Measurements from ENCODE around the gene CSNK1D.

The CSNK1D gene

GRCh38 chr17:82246040-82246364, 27.5 kb downstream of the CSNK1D start:
- no peak for DNase-seq (ENCODE audit: low read depth, low spot score)
- H3K4me3 ChIP-seq (ENCODE audit: low read length): no peak overlapping the region

GRCh38 chr17:82245134-82246039, 28.1 kb downstream of the CSNK1D start:
- no peak for DNase-seq (ENCODE audit: low read depth, low spot score)
- no peak overlapping the region for H3K4me3 ChIP-seq (ENCODE audit: low read length)

GRCh38 chr17:82244413-82245133, 28.9 kb downstream of the CSNK1D start:
- DNase-seq (ENCODE audit: low read depth, low spot score): no peak
- no peak overlapping the region for H3K4me3 ChIP-seq (ENCODE audit: low read length)

- no peak for DNase-seq (ENCODE audit: low read depth, low spot score)
- H3K4me3 ChIP-seq (ENCODE audit: low read length): no peak overlapping the region
Observed at GRCh38 chr17:82243648-82244412, 29.7 kb downstream of the CSNK1D start.

- DNase-seq (ENCODE audit: low read depth, low spot score): no peak
- no peak overlapping the region for H3K4me3 ChIP-seq (ENCODE audit: low read length)
Observed at GRCh38 chr17:82242977-82243647, 30.4 kb downstream of the CSNK1D start.

GRCh38 chr17:82242698-82242976, 30.9 kb downstream of the CSNK1D start:
- H3K4me3 ChIP-seq (ENCODE audit: low read length): no peak overlapping the region
- no peak for DNase-seq (ENCODE audit: low read depth, low spot score)

GRCh38 chr17:82241926-82242697, 31.4 kb downstream of the CSNK1D start:
- no peak for DNase-seq (ENCODE audit: low read depth, low spot score)
- no peak overlapping the region for H3K4me3 ChIP-seq (ENCODE audit: low read length)

- H3K4me3 ChIP-seq (ENCODE audit: low read length): no peak overlapping the region
- no peak for DNase-seq (ENCODE audit: low read depth, low spot score)
Observed at GRCh38 chr17:82241183-82241925, 32.1 kb downstream of the CSNK1D start.

- no peak for DNase-seq (ENCODE audit: low read depth, low spot score)
- H3K4me3 ChIP-seq (ENCODE audit: low read length): no peak overlapping the region
Observed at GRCh38 chr17:82240506-82241182, 32.9 kb downstream of the CSNK1D start.

GRCh38 chr17:82239926-82240505, 33.5 kb downstream of the CSNK1D start:
- no peak overlapping the region for H3K4me3 ChIP-seq (ENCODE audit: low read length)
- DNase-seq (ENCODE audit: low read depth, low spot score): no peak

- no peak for DNase-seq (ENCODE audit: low read depth, low spot score)
- H3K4me3 ChIP-seq (ENCODE audit: low read length): no peak overlapping the region
Observed at GRCh38 chr17:82239401-82239925, 34.0 kb downstream of the CSNK1D start.

- DNase-seq (ENCODE audit: low read depth, low spot score): peak; percentile 72
- peak overlapping the region; percentile 22 for H3K4me3 ChIP-seq (ENCODE audit: low read length)
Observed at GRCh38 chr17:82238472-82239201, 34.9 kb downstream of the CSNK1D start.

- no peak for DNase-seq (ENCODE audit: low read depth, low spot score)
- H3K4me3 ChIP-seq (ENCODE audit: low read length): peak overlapping the region; percentile 22
Observed at GRCh38 chr17:82237746-82238471, 35.6 kb downstream of the CSNK1D start.

GRCh38 chr17:82237083-82237745, 36.3 kb downstream of the CSNK1D start:
- H3K4me3 ChIP-seq (ENCODE audit: low read length): no peak overlapping the region
- no peak for DNase-seq (ENCODE audit: low read depth, low spot score)
